GM18907 (cell line): Measurements from ENCODE around the gene FAM222A.
"Not testable (repeated sequence)": the region's sequence is repeated elsewhere in the genome, so short reads cannot be mapped to it uniquely, and the experiment has no call there.

Experiments
- ATAC-seq: cut with Tn5 transposase; IDR thresholded peaks from one replicate; pipeline ENCODE4 v1.9.1; 2021; ENCODE audit warnings: mild to moderate bottlenecking, moderate library complexity; ENCODE audit not compliant: unreplicated experiment

FAM222A gene

DNA sequence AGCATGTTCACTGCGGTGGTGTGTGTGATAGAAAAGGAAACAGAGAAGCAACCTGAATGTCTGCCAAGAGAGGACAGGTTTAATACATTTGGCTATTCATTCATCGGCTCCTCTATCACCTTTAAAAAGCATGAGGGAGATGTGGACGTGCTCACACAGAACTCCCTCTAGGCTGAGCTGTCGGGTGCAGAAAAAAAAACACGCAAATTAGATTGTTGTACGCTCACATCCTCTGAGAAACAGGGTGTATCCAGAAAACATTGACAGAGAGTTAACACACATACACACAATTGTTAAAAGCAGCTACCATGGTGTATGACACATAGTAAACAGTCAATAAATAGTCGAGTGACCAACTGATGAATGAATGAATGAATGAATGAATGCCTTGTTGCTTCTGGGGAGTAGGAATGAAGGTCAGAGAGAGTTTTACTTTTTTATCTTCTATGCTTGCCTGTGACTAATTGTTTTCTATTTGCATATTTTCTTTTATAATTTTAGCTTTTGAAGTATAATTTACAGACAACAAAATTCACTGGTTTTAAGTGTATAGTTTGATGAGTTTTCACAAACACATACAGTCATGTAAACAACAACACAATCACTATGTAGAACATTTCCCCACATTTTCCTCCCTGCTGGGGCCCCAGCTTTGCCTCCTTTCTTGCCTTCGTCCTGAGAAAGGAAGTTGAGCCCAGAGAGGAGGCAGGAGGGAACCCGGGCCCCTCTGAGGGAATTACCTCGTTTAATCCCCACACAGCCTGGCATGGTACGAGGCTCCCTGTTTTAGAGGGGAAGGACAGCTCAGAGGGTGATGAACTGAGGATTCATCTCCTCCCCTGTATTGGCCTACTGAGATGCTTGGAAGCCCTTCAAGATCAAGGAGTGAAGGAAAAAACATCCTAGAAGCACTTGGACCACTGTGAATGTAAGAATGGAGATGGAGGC, 19.7 kb upstream of the FAM222A start:
- ATAC-seq: no peak

DNA sequence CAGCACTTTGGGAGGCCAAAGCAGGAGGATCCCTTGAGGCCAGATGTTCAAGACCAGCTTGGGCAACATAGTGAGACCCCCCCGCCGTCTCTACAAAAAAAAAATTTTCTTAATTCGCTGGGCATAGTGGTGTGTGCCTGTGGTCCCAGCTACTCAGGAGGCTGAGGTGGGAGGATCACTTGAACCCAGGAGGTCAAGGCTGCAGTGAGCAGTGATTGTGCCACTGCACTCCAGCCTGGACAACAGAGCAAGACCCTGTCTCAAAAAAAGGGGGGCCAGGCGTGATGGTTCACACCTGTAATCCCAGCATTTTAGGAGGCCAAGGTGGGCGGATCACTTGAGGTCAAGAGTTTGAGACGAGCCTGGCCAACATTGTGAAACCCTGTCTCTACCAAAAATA, 19.0 kb upstream of the FAM222A start:
- not testable (repeated sequence) for ATAC-seq

DNA sequence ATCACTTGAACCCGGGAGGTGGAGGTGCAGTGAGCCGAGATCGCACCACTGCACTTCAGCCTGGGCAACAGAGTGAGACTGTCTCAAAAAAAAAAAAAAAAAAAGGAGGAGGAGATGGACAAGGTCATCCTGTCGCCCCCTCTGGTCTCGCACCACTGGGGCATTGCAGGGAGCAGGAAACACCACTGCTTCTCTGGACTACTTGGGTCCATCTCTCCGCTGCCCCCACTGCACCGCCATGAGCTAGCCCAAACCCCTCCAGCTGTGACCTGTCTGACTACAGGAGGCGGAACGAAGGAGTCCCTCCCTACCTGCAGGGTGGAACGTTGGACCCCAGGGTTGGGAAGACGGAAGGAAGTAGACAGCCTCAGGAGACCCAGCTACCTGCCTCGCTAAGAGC, 18.2 kb upstream of the FAM222A start:
- no peak for ATAC-seq

DNA sequence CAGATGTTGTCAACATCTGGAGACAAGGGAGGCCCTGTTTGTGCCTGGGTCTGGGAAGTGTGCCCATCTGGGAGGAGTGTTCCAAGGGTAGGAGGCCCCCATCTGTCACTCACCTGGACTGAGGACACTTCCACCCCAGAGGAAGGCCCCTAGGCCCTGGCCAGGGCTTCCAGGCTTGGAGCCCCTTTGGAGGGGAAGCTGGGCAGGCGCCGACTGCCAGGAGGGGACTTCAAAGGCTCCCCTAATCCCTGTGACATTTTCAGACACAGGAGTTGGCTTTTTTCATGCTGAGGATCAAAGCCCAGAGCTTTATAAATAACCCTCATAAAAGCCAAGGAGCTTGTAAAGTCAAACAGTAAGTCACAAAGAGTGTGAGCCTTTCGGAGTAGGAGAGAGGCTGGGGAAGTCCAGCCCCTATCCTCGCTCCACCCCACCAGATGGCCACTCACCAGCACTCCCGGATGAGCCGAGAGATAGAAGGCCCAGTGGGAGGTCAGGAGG, 17.6 kb upstream of the FAM222A start:
- no peak for ATAC-seq

DNA sequence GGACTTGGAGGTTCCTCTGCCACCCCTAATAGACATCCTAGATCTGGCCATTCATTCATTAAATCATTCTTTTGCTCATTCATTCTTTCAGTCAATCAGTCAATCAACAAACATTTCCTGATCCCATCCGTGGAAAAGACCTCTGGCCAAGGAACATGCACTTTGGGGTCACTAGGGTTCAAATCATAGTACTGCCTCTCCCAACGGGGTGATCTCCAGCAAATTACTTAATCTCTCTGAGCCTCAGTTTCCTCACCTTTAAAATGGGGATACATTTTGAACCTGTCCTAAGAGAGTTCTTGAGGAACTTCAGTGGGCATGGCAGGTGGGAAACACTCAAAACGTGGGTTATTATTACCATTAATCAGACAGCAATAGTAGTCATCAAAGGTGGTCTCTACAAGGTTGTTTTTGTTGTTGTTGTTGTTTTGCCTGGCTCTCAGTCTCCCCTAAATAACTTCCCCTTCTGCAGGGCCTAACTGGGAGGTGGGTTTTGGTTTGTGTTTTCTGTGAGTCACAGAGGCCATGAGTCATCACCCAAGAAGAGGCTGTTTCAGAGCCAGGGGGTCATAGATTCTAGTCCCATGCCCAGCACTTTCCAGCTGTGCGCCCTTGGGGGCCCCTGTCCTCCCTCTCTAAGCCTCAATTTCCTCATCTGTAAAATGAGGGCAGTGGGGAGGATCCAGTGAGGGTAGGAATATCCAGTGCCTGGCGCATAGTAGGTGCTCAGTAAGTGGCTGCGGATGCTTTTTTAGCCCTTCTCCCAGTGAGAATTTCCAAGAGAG, 16.9 kb upstream of the FAM222A start:
- ATAC-seq: no peak

DNA sequence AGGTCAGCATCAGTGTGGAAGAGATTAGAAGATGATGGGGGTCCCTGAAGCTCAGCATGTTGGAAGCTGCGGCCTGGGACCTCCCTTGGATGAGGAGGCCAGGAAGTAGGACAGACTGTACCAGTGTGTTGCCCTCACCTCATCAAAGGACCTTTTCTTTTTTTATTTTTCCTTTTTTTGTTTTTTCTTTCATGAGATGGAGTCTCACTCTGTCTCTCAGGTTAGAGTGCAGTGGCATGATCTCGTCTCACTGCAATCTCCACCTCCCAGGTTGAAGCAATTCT, 16.4 kb upstream of the FAM222A start:
- no peak for ATAC-seq

DNA sequence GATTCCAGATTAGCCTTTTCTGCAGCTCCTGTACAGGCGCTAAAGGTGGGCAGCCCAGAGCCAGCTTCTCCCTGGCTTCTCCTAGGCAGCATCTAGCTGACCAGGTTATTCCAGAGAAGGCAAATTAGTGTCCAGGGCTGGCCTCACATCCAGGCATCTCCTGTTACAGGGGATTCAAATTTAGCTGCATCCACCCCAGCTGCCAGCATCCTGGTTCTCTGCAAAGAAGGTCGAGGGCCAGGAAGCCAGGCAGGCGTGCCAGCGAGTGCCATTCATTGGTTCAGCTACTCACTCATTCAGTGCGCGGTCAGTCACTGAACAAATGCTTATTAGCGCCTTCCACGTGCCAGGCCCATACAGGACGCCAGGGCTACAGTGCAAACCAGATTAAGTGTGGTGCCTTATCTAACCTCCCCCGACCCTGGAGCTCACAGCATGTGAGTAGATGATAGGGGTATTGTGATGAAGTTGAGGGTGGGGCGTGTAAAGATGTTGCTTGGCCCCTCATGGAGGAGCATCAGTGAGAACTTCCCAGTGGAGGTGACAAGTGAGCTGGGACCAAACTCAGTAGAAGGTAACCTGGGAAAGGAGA, 15.7 kb upstream of the FAM222A start:
- no peak for ATAC-seq

DNA sequence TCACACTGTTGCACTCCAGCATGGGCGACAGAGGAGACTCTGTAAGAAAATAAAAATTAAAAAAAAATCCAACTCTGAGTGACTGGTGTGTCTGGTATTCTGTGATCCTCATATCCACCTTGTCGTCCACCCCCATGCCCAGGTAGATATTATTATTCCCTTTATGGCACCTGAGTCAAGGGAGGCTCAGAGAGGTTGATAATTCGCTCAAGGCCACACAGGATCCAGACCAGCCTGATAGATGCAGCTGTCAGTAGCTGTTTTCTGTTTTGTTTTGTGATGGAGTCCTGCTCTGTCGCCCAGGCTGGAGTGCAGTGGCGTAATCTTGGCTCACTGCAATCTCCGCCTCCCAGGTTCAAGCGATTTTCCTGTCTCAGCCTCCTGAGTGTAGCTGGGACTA, 14.8 kb upstream of the FAM222A start:
- ATAC-seq: no peak

DNA sequence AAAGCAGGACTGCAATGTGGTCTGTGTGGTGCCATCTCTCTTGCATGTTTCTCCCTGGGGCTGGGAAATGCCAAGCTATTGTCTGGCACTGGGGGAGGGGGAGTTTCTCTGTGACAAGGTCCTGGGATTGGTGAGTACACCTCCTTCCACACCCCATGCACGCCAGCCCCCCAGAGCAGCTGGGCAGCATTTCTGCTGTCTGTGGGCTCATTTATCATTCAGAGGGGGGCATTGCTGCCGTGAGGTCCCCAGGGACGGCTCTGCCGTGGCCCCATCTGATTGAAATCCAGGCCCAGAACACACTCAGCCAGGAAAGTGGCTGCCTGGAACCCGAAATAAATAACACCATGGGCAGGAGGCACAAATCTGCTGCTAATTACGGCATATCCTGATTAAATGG, 12.6 kb upstream of the FAM222A start:
- ATAC-seq: no peak

DNA sequence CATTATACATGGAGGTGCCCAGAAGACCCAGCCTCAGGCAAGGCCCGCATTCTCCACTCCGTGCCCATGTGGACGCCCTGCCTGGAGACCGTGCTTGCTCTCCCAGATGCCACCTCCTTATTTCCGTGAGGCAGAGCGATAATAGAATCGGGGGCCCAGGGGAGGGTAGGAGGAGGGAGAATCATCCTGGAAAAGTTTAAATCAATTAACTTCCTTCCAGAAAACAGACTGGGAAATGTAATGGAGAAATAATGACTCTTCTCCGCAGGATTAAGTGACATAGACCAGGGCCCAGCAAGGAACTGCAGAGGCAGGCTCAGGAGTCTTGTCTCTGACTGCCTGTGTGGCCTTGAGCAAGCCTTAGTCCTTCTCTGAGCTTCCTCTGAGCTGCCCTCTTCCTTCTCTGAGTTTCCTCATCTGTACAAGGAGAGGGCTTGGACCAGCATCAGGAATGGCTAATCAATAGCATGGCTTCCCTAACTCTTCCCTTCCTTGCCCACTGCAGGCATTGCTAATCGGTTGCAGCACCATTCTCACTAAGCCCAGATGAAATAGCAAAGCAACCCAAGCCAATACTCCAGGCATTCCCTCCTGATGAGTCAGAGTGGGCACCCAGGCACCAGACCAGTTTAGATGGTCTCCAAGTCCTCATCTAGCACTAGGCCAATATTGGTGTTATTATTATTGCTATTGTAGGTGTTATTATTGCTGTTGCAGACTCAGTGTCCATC, 11.3 kb upstream of the FAM222A start:
- ATAC-seq: no peak

DNA sequence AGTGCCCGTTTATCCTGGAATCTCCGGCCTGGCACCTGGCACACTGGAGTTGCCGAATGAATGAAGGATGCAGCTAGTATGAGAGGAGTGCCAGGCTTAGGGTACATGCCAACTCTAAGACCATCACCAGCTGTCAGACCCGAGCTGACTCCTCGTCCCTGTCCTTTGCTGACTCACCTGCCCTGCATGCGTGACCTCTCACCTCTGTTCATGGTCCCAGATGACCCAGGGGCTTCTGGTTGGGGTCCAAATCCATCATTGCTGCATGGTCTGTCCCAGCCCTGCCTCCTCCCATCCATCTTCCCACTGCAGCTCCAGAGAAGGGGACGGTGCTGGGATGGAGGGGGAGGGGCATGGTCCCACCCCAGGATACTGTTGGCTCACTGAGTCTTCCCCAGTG, 9.9 kb upstream of the FAM222A start:
- ATAC-seq: no peak

DNA sequence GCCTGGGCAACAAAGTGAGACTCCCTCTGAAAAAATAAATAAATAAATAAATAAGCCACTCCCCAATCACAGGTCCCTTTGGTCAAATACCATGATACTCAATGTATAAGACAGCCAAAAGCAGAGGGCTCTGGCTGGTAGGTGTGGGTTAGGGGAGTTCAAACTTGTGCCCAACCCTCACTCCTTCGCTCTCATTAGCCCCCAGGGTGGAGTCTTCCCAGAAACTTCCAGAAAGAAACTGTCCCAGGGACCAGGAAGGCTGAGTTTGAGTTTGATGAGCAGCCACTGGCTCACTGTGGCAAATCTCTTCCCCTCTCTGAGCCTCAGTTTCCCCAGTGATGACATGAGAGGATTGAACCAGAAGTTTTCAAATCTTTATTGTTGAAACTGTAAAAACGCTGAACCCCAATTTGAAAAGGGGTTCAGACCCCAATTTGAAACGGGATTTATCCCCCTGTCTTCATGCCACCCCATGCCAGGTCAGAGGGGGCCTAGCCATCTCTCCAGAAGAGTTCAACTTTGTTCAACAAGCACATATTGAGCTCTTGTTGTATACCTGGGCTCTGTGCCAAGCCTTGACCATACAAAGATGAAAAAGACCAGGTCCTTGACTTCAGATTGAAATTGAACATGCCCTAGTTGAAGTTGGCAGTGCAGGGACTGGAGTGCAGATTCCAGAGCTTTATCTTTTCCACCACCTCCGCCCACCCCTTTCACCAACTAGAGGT, 9.1 kb upstream of the FAM222A start:
- no peak for ATAC-seq

DNA sequence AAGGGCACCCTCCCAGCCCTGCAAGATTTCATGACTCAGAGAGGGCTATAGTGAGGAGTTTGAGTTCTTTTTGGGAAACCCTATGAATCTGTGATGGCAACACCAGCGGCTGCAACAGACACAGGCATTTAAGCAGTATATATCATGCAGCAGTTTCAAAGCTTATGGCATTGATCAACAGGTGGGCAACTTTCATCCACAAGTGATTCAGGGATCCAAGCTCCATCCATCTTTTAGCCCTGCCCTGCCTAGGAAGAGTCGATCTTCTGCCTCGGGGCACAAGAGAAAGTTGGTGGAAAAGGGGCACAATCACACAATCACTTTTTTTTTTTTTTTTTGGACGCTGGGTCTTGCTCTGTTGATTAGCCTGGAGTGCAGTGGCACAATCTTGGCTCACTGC, 8.3 kb upstream of the FAM222A start:
- ATAC-seq: no peak

DNA sequence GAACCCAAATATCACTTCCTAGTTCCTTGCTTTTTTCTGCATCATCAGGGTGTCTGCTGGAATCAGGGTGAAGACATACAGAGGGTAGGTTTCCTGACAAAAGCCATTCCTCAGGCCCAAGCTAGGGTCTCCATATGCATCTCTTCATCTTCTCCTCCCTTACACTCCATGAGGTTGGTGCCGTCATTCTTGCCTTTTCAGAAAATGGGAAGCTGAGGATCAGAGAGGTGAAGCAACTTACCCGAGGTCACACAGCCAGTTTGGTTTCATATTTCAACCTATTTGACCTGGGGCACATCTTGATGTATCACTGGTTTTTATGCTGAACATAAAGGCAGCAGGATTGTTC, 7.3 kb upstream of the FAM222A start:
- ATAC-seq: no peak

DNA sequence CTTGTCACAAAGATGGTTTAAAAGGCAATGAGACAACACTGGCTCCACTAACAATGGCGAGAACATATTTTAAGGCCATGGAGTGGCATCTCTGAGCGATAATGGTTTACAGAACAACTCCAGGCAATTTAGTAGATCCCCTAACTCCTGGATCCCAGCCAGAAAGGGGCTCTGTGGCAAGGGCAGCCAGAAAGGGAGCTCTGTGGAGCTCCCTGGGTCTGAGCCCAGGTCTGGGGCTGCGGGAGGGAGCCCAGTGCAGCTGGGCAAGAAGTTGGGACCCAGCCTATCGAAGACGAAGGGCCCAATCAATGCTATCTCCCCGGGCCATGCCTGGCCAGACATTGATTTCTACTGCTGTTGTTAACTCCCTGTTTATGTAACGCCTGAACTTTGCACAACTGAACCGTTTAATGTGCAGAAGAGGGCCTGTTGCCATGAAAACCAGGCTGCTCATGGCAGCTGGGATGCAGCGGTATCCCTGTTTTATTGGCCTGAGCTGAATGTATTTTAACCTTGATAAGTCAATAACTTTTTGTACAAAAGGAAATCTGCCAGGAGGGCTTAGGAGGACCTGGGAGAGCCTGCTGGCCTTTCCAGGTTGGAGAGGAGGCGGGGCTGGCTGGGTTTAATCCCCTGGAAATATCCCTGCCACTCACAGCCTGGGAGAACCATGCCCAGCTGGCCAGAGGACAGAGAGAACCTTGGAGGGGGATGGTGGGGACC, 6.7 kb upstream of the FAM222A start:
- no peak for ATAC-seq

DNA sequence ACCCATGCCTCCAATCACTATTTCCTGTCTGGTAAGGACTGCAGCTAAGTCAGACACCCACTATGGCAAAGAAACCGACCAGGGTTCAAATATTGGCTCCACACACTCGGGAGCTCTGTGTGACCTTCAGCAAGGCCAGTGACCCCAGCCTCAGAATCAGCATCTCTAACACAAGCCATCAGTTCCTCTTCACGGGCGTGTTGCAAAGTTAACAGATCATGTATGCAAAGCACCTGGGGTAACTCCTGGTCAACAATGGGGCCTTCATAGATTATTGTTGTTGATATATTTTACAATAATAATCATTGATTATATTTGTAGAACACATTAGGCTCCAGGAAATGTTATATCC, 6.2 kb upstream of the FAM222A start:
- ATAC-seq: no peak

DNA sequence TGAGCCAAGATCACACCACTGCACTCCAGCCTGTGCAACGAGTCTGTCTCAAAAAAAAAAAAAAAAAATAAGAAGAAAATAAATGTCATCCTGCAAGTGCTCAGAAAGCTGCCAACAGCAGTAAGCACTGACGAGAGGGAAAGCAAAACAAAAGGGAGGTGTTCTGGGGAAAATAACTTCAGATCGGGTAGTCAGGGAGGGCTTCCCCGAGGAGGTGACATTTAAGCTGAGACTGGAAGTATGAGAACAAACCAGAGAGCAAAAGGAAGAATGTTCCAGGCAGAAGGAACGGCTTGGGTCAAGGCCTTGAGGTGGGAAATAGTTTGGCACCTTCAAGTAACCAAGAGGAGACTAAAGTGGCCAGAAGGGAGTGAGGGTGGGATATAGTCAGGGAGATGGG, 4.7 kb upstream of the FAM222A start:
- ATAC-seq: no peak

DNA sequence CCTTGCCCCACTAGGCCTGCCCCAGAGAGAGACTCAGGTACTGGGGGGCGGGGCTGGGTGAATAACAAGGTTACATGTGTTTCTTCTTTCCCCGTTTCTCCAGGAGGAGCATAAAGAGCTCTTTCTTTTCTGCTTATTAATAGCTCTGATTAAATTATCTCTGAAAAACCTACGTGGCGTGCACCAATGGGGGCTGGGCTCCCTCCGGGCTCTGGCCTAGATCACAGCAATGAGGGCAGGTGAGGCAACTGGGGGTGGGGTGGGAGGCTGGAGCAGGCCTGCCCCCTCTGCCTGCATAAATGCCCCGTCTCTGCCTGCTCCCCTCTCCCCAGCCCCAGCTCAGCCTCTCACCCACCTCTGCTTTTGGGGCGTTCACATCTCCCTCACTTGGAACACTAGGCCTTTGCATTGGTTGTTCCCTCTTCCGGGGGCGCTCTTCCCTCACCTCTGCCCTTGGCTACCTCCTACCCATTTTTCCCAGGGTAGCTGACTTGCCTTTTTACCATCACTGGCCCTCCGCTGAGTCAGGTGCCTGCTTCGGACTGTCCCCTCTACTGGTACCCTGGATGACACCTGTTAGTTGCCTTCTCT, 4.1 kb upstream of the FAM222A start:
- no peak for ATAC-seq

DNA sequence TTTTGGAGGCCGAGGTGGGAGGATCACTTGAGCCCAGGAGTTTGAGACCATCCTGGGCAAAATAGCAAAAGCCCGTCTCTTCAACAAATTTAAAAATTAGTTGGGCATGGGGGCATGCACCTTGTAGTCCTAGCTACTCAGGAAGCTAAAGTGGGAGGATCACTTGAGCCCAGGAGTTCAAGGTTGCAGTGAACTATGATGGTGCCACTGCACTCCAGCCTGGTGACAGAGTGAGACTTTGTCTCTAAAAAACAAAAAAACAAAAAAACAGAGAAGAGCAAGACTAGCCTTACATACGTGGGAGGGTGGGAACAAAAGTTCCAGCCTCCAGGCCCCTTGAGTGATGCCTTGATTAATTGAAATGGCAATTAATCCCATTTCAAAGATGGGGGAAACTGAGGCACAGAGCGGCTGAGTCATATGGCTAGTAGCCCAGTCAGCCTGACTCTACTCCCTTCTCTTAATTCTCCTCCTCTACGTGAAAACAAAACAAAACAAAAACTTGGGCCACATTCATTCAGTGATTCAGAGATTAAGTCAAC, 3.3 kb upstream of the FAM222A start:
- ATAC-seq: no peak
